Keratinocyte (primary cell): ENCODE data around the gene CYP19A1.
A peak's percentile ranks its signal among the peaks of the same experiment; 100 is the strongest.

ENCODE experiments used
- CTCF ChIP-seq, 3 experiments: IDR thresholded peaks in 1 of 3; conservative IDR thresholded peaks in 1 of 3; optimal IDR thresholded peaks in 1 of 3; 2 replicates in 2 of 3; 3 replicates in 1 of 3; pipeline versions ENCODE3 to v1.5.1; 2011; ENCODE audit warnings: low read length in 3 of 3, mild to moderate bottlenecking in 3 of 3, moderate library complexity in 2 of 3, control low read depth in 1 of 3, inconsistent platforms in 1 of 3; ENCODE audit not compliant: insufficient read depth in 2 of 3; ENCODE audit errors: extremely low read depth in 1 of 3
- EZH2 ChIP-seq: IDR thresholded peaks from one replicate; pipeline ENCODE4 v1.6.1; 2012; ENCODE audit warnings: inconsistent platforms, mild to moderate bottlenecking, low read length, moderate library complexity

GRCh38 chr15:51286816-51287215, 51.6 kb downstream of the CYP19A1 start:
- TF ChIP-seq CTCF (optimal IDR thresholded peaks at IDR 0.05 in 1 of 3, IDR thresholded peaks at IDR 0.05 in 1 of 3, conservative IDR thresholded peaks at IDR 0.05 in 1 of 3; ENCODE audit: extremely low read depth in 1 of 3, insufficient read depth in 2 of 3, low read length in 3 of 3) (peak in 2 of 3 experiments; percentile 24 to 34), EZH2 (no peak)
